Neural cell (in vitro differentiated cells): ENCODE measurements around the gene FA2H.

Experiments
- CTCF ChIP-seq: fragments of 450-650 bp; IDR thresholded peaks from 2 replicates; pipeline ENCODE4 v1.5.1; 2014; ENCODE audit warnings: antibody characterized with exemption, mild to moderate bottlenecking, moderate library complexity; ENCODE audit not compliant: poor library complexity, severe bottlenecking
- EP300 ChIP-seq: fragments of 450-650 bp; conservative IDR thresholded peaks from 2 replicates; pipeline ENCODE4 v1.6.1; 2014; ENCODE audit warnings: antibody characterized with exemption, mild to moderate bottlenecking, moderate library complexity; ENCODE audit not compliant: poor library complexity, severe bottlenecking
- POLR2AphosphoS5 ChIP-seq: IDR thresholded peaks from 2 replicates; pipeline ENCODE4 v1.6.1; 2012

GRCh38 chr16:74742051-74742481 is 32.6 kb downstream of the FA2H start:
- no peak for TF ChIP-seq CTCF
- no peak for TF ChIP-seq POLR2AphosphoS5
- TF ChIP-seq EP300 = no peak
